ENCODE measurements around the gene TFEB. TPM values are rescaled to one million over a fixed set of nuclear protein-coding genes. Genes with fewer than 3 reads are reported as not detected.

TFEB gene
- total RNA-seq, 3 donors from 2014 or later (not counting 1 experiment from before 2014, with no cell fraction given) = 56.0 to 66.7 (median 66.2) TPM

DNA sequence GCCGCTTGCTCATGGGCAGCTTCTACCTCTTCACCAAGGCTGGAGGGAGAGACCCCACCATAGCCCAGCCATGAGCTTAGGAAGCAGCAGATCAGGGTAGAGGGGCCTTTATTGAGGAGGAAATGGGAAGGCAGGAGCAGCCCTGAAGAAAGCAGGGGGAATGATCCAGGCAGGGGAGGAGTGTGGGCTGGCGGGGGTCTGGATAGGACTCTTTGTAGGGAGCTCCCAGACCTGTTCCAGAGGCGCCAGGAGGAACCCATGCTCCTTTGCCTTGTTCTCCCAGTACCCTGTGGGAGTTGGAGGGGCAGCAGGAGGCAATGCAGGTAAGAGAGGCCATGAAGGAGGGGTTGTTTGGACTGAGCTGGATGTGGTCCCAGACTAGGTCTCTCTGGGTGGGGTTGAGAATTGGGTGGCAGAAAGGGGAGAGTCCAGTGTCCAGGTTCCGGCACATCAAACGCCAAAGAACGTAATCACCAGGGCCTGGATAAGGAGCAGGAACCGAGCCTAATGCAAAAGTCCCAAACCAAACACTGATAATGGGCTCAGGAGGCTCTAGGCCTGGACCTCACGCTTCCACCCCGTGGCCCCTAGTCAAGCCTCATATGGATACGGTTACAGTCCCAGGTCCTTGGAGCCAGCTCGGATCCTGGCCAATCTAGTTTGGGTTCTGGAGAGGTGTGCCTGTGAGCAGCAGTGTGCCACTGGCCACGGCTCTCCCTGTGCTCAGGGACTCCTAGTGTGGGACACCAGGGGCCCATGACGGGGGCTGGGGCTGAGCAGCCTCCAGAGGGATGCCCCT is 23.9 kb upstream of the TFEB start:
- DNase-seq = no peak
- Histone ChIP-seq H3K27ac (ENCODE audit: low read length) (no peak overlapping the region), H3K9me3 (ENCODE audit: control insufficient read depth, insufficient read depth, low read length) (no peaks in the 10 kb centered on the region), H3K4me1 (ENCODE audit: control insufficient read depth, insufficient read depth, low read length) (no peaks in the 10 kb centered on the region), H3K27me3 (ENCODE audit: control insufficient read depth, insufficient read depth, low read length) (no peaks in the 10 kb centered on the region), H3K4me3 (ENCODE audit: low read length) (no peak overlapping the region), H3K36me3 (ENCODE audit: control insufficient read depth, insufficient read depth, low read length) (no peaks in the 10 kb centered on the region)
- Mint-ChIP-seq H3K36me3 (no peaks in the 10 kb centered on the region), H3K27ac (no peak overlapping the region), H3K4me1 (no peaks in the 10 kb centered on the region), H3K9me3 (no peaks in the 10 kb centered on the region), H3K4me3 (no peak overlapping the region), H3K27me3 (ENCODE audit: low read depth in 2 of 2) (peaks cover 0 to 4% of the 10 kb centered on the region in 2 donors)
- no peak for ATAC-seq
- TF ChIP-seq, protein P1, sequence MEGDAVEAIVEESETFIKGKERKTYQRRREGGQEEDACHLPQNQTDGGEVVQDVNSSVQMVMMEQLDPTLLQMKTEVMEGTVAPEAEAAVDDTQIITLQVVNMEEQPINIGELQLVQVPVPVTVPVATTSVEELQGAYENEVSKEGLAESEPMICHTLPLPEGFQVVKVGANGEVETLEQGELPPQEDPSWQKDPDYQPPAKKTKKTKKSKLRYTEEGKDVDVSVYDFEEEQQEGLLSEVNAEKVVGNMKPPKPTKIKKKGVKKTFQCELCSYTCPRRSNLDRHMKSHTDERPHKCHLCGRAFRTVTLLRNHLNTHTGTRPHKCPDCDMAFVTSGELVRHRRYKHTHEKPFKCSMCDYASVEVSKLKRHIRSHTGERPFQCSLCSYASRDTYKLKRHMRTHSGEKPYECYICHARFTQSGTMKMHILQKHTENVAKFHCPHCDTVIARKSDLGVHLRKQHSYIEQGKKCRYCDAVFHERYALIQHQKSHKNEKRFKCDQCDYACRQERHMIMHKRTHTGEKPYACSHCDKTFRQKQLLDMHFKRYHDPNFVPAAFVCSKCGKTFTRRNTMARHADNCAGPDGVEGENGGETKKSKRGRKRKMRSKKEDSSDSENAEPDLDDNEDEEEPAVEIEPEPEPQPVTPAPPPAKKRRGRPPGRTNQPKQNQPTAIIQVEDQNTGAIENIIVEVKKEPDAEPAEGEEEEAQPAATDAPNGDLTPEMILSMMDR (IDR thresholded peaks at IDR 0.05) = no peak
- WGBS (ENCODE audit: insufficient coverage) = 89% methylated on average over 12 of the region's 13 CpGs
- intact Hi-C loops (cut with micrococcal nuclease) = no loop called here

DNA sequence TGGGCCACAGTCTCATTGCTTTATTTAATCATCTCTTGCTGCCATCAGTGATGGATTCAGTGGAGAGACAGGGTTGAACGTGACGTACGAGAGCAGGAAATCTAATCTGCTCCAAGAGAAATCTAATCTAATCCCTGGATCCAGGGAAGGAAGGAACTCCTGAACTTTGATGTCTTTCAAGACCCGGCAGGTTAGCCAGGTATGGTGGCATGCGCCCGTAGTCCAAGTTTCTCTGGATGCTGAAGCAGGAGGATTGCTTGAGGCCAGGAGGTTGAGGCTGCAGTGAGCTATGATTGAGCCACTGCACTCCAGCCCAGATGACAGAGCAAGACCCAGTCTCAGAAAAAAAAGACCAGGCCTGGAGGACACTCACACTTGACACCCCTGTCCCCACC is 23.2 kb upstream of the TFEB start:
- DNase-seq = no peak
- Histone ChIP-seq H3K27me3 (ENCODE audit: control insufficient read depth, insufficient read depth, low read length) (no peaks in the 10 kb centered on the region), H3K9me3 (ENCODE audit: control insufficient read depth, insufficient read depth, low read length) (no peaks in the 10 kb centered on the region), H3K4me3 (ENCODE audit: low read length) (no peak overlapping the region), H3K27ac (ENCODE audit: low read length) (no peak overlapping the region), H3K36me3 (ENCODE audit: control insufficient read depth, insufficient read depth, low read length) (no peaks in the 10 kb centered on the region), H3K4me1 (ENCODE audit: control insufficient read depth, insufficient read depth, low read length) (no peaks in the 10 kb centered on the region)
- Mint-ChIP-seq H3K27ac (no peak overlapping the region), H3K27me3 (ENCODE audit: low read depth in 2 of 2) (peaks cover 0 to 4% of the 10 kb centered on the region in 2 donors), H3K4me3 (no peak overlapping the region), H3K9me3 (no peaks in the 10 kb centered on the region), H3K4me1 (no peaks in the 10 kb centered on the region), H3K36me3 (no peaks in the 10 kb centered on the region)
- TF ChIP-seq, protein P1 (IDR thresholded peaks at IDR 0.05) = no peak
- intact Hi-C loops (cut with micrococcal nuclease) = no loop called here
- WGBS (ENCODE audit: insufficient coverage) = 97% methylated on average over 6 of the region's 6 CpGs
- ATAC-seq = no peak

DNA sequence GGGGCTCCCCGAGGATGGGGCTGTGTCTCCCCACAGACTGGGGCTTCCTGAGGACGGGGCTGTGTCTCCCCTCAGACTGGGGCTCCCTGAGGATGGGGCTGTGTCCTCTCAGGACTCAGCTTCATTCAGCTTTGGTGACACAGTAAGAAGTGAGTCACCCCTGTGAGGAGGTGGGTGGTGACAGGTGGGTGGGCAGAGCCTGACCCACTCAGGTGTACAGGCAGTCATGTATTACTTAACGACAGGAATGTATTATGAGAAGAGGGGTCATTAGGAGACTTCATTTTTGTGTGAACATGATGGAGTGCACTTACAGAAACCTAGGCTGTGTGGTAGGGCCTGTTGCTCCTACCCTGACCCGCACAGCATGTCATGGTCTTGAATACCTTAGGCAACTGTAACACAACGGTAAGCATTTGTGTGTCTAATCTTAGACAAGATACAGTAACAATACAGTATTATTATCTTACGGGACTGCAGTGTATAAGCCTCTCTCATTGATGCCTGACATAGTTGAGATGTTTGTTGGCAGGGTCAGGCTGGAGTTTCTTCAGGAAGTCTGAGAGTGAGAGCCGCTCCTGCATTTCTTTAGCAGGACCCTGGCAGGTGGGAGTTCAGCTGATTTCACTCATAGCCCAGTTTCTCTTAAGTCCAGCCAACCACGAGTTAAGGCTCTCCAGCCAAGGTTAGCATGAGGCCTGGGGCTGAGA is 22.7 kb upstream of the TFEB start:
- no peaks in the 10 kb centered on the region for H3K4me1 ChIP-seq (ENCODE audit: control insufficient read depth, insufficient read depth, low read length)
- H3K36me3 ChIP-seq (ENCODE audit: control insufficient read depth, insufficient read depth, low read length) = no peaks in the 10 kb centered on the region
- H3K4me3 ChIP-seq (ENCODE audit: low read length) = no peak overlapping the region
- ATAC-seq (no peak), DNase-seq (no peak)
- H3K9me3 ChIP-seq (ENCODE audit: control insufficient read depth, insufficient read depth, low read length) = no peaks in the 10 kb centered on the region
- Mint-ChIP-seq H3K4me1 (no peaks in the 10 kb centered on the region), H3K36me3 (no peaks in the 10 kb centered on the region), H3K4me3 (no peak overlapping the region), H3K27ac (no peak overlapping the region), H3K9me3 (no peaks in the 10 kb centered on the region), H3K27me3 (ENCODE audit: low read depth in 2 of 2) (peaks cover 0 to 4% of the 10 kb centered on the region in 2 donors)
- WGBS (ENCODE audit: insufficient coverage) = 90% methylated on average over 8 of the region's 8 CpGs
- no peak overlapping the region for H3K27ac ChIP-seq (ENCODE audit: low read length)
- intact Hi-C loops (cut with micrococcal nuclease) = no loop called here
- H3K27me3 ChIP-seq (ENCODE audit: control insufficient read depth, insufficient read depth, low read length) = no peaks in the 10 kb centered on the region
- TF ChIP-seq, protein P1 (IDR thresholded peaks at IDR 0.05) = no peak

Measured in natural killer cell (primary cell).